Measurements from ENCODE around the gene IQGAP3.
A peak's percentile ranks its signal among the peaks of the same experiment; 100 is the strongest.

The IQGAP3 gene

DNA sequence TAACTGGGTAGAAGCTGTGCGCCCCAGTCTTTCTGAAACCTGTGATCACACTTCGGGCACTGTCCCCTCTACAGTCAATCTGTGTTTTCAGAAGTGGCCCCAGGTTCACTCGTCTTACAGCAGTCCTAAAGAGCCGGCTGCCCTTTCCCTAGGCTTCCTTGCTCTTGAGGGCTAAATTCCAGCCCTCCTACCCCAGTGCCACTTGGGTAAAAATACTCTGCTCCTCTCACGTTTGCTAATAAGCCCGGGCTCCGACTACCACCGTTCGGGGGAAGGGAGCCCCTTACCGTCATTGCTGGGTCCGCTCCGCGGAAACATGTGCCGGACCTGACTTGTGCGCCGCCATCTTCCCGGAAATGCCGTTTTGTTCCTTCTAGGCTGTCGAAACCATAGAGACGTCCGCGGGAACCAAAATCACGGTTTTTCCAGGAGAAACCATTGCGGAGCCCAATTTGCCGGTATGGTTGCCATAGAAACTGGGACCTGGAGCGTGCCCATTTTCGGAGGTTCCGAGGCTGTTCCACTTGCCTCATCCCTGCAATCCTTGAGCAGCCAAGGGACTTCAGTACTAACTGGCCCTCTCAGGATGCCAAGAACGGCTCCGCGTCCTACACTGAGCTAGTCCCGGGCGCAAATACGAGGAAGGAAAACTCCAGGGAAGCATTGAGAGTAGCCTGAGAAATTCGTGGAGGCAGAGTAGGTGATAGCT, 28.9 kb upstream of the IQGAP3 start, which contains the start of gene GPATCH4:
TSS of gene GPATCH4 (minus strand) at position 358 of the 709 bp plus-strand sequence.
- no peak within 1 kb of the TSS for H3K23ac ChIP-seq (ENCODE audit: low read length in 2 of 2)
- H2BK120ac ChIP-seq (ENCODE audit: low read depth, low read length), result no peak within 1 kb of the TSS
- H4K8ac ChIP-seq (ENCODE audit: low read length), result peak within 1 kb of the TSS; percentile 35
- no peak within 1 kb of the TSS for H2BK5ac ChIP-seq (ENCODE audit: low read depth, low read length, poor library complexity, severe bottlenecking)
- peak within 1 kb of the TSS; percentile 37 for H2BK15ac ChIP-seq (ENCODE audit: low read depth, poor library complexity, severe bottlenecking)
- no peaks in the 10 kb centered on the region for H3K9me3 ChIP-seq (ENCODE audit: control insufficient read depth, low read length)
- no peak within 1 kb of the TSS for H4K91ac ChIP-seq (ENCODE audit: low read length)
- WGBS, result under 1% methylated on average over 35 of the region's 35 CpGs
- DNase-seq, result peak; percentile 93
- H3K4me1 ChIP-seq (ENCODE audit: control insufficient read depth, insufficient read depth, low read depth, low read length), result peaks cover 6% of the 10 kb centered on the region
- peak within 1 kb of the TSS; percentile 25 to 86 for H3K18ac ChIP-seq (ENCODE audit: low read depth in 1 of 2, low read length in 2 of 2)
- peak within 1 kb of the TSS; percentile 97 for H3K9ac ChIP-seq (ENCODE audit: low read length)
- peaks cover 12 to 32% of the 10 kb centered on the region in 2 experiments for H3K36me3 ChIP-seq (ENCODE audit: control insufficient read depth in 1 of 2, insufficient read depth in 2 of 2, low read depth in 1 of 2, low read length in 2 of 2)
- peak within 1 kb of the TSS in 1 of 2 experiments; percentile 71 for H3K14ac ChIP-seq (ENCODE audit: low read length in 2 of 2)
- peak within 1 kb of the TSS; percentile 72 for H3K27ac ChIP-seq (ENCODE audit: low read length, poor library complexity, severe bottlenecking)
- H3K27me3 ChIP-seq (ENCODE audit: control insufficient read depth in 1 of 2, insufficient read depth in 1 of 2, low read length in 2 of 2), result no peaks in the 10 kb centered on the region
- no peak within 1 kb of the TSS for H2BK12ac ChIP-seq (ENCODE audit: low read length in 2 of 2)
- H2AFZ ChIP-seq (ENCODE audit: low read depth, low read length), result peak within 1 kb of the TSS; percentile 85
- H3K4me3 ChIP-seq (ENCODE audit: insufficient read depth in 1 of 2, low read depth in 1 of 2, low read length in 2 of 2), result peak within 1 kb of the TSS; percentile 65 to 98
- H3K4me2 ChIP-seq (ENCODE audit: low read length, poor library complexity, severe bottlenecking), result peak within 1 kb of the TSS; percentile 69
- H3K79me1 ChIP-seq (replicated peaks; ENCODE audit: low read length, poor library complexity, severe bottlenecking), result peaks cover 24% of the 10 kb centered on the region
- peak within 1 kb of the TSS; percentile 31 for H2AK5ac ChIP-seq (ENCODE audit: low read length, severe bottlenecking)
- peak within 1 kb of the TSS; percentile 2 to 74 for H3K4ac ChIP-seq (ENCODE audit: low read depth in 1 of 2, low read length in 2 of 2)

DNA sequence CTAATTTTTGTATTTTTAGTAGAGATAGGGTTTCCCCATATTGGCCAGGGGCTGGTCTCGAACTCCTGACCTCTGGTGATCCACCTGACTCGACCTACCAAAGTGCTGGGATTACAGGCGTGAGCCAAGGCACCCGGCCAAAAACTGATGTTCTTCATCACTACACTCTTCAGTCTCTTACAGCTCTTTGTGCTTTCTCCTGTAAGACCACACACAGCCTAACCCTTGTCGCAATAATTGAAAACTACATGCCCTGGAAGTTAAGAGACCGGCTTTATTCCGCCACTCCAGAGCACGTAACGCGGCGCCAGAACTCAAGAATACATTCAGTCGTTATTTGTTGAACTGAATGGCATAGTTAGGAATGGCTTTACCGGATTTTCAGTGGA, 28.4 kb upstream of the IQGAP3 start:
- Histone ChIP-seq H3K9me3 (ENCODE audit: control insufficient read depth, low read length) (no peaks in the 10 kb centered on the region), H3K9ac (ENCODE audit: low read length) (peak overlapping the region; percentile 97), H2AK5ac (ENCODE audit: low read length, severe bottlenecking) (no peak overlapping the region), H3K27me3 (ENCODE audit: control insufficient read depth in 1 of 2, insufficient read depth in 1 of 2, low read length in 2 of 2) (no peaks in the 10 kb centered on the region), H3K23ac (ENCODE audit: low read length in 2 of 2) (no peak overlapping the region), H2BK15ac (ENCODE audit: low read depth, poor library complexity, severe bottlenecking) (no peak overlapping the region), H4K8ac (ENCODE audit: low read length) (peak overlapping the region; percentile 27), H3K14ac (ENCODE audit: low read length in 2 of 2) (no peak overlapping the region), H3K27ac (ENCODE audit: low read length, poor library complexity, severe bottlenecking) (peak overlapping the region; percentile 54), H3K4me1 (ENCODE audit: control insufficient read depth, insufficient read depth, low read depth, low read length) (peaks cover 6% of the 10 kb centered on the region), H4K91ac (ENCODE audit: low read length) (no peak overlapping the region), H3K4me3 (ENCODE audit: insufficient read depth in 1 of 2, low read depth in 1 of 2, low read length in 2 of 2) (peak overlapping the region; percentile 65 to 98), H3K4ac (ENCODE audit: low read depth in 1 of 2, low read length in 2 of 2) (peak overlapping the region; percentile 2 to 47), H3K79me1 (replicated peaks; ENCODE audit: low read length, poor library complexity, severe bottlenecking) (peaks cover 24% of the 10 kb centered on the region), H2BK120ac (ENCODE audit: low read depth, low read length) (no peak overlapping the region), H2BK5ac (ENCODE audit: low read depth, low read length, poor library complexity, severe bottlenecking) (no peak overlapping the region), H3K4me2 (ENCODE audit: low read length, poor library complexity, severe bottlenecking) (peak overlapping the region; percentile 69), H2BK12ac (ENCODE audit: low read length in 2 of 2) (no peak overlapping the region), H2AFZ (ENCODE audit: low read depth, low read length) (peak overlapping the region; percentile 85), H3K36me3 (ENCODE audit: control insufficient read depth in 1 of 2, insufficient read depth in 2 of 2, low read depth in 1 of 2, low read length in 2 of 2) (peaks cover 18 to 38% of the 10 kb centered on the region in 2 experiments), H3K18ac (ENCODE audit: low read depth in 1 of 2, low read length in 2 of 2) (no peak overlapping the region)
- WGBS, result 8% methylated on average over 13 of the region's 13 CpGs
- no peak for DNase-seq

DNA sequence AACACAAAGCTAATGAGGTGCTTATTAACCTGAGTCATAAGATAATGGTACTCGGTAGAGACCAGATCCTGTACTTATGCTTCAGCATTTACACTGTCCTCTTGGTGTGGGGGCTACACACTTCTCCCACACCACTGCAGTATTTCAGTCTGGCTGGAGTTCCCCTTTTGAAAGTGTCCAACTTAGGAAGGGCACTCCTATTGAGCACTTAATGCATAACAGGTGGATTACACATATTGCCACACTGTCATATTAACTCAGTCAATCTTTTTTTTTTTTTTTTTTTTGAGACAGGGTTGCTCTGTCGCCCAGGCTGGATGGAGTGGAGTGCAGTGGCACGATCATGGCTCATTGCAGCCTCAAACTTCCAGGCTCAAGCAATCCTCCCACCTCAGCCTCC, 27.4 kb upstream of the IQGAP3 start:
- H3K4me2 ChIP-seq (ENCODE audit: low read length, poor library complexity, severe bottlenecking), result no peak overlapping the region
- H3K18ac ChIP-seq (ENCODE audit: low read depth in 1 of 2, low read length in 2 of 2), result no peak overlapping the region
- no peak overlapping the region for H3K23ac ChIP-seq (ENCODE audit: low read length in 2 of 2)
- H3K9ac ChIP-seq (ENCODE audit: low read length), result no peak overlapping the region
- no peak overlapping the region for H4K91ac ChIP-seq (ENCODE audit: low read length)
- H3K14ac ChIP-seq (ENCODE audit: low read length in 2 of 2), result no peak overlapping the region
- H3K79me1 ChIP-seq (replicated peaks; ENCODE audit: low read length, poor library complexity, severe bottlenecking), result peaks cover 24% of the 10 kb centered on the region
- DNase-seq, result peak; percentile 50
- no peaks in the 10 kb centered on the region for H3K9me3 ChIP-seq (ENCODE audit: control insufficient read depth, low read length)
- no peak overlapping the region for H3K4ac ChIP-seq (ENCODE audit: low read depth in 1 of 2, low read length in 2 of 2)
- H2BK12ac ChIP-seq (ENCODE audit: low read length in 2 of 2), result no peak overlapping the region
- no peak overlapping the region for H2AK5ac ChIP-seq (ENCODE audit: low read length, severe bottlenecking)
- no peak overlapping the region for H4K8ac ChIP-seq (ENCODE audit: low read length)
- no peak overlapping the region for H2BK15ac ChIP-seq (ENCODE audit: low read depth, poor library complexity, severe bottlenecking)
- H3K4me1 ChIP-seq (ENCODE audit: control insufficient read depth, insufficient read depth, low read depth, low read length), result peaks cover 6% of the 10 kb centered on the region
- H3K36me3 ChIP-seq (ENCODE audit: control insufficient read depth in 1 of 2, insufficient read depth in 2 of 2, low read depth in 1 of 2, low read length in 2 of 2), result peaks cover 26 to 47% of the 10 kb centered on the region in 2 experiments
- WGBS, result 93% methylated on average over 3 of the region's 3 CpGs
- no peak overlapping the region for H2BK120ac ChIP-seq (ENCODE audit: low read depth, low read length)
- H3K27me3 ChIP-seq (ENCODE audit: control insufficient read depth in 1 of 2, insufficient read depth in 1 of 2, low read length in 2 of 2), result no peaks in the 10 kb centered on the region
- no peak overlapping the region for H2AFZ ChIP-seq (ENCODE audit: low read depth, low read length)
- H2BK5ac ChIP-seq (ENCODE audit: low read depth, low read length, poor library complexity, severe bottlenecking), result no peak overlapping the region
- no peak overlapping the region for H3K27ac ChIP-seq (ENCODE audit: low read length, poor library complexity, severe bottlenecking)
- H3K4me3 ChIP-seq (ENCODE audit: insufficient read depth in 1 of 2, low read depth in 1 of 2, low read length in 2 of 2), result no peak overlapping the region

DNA sequence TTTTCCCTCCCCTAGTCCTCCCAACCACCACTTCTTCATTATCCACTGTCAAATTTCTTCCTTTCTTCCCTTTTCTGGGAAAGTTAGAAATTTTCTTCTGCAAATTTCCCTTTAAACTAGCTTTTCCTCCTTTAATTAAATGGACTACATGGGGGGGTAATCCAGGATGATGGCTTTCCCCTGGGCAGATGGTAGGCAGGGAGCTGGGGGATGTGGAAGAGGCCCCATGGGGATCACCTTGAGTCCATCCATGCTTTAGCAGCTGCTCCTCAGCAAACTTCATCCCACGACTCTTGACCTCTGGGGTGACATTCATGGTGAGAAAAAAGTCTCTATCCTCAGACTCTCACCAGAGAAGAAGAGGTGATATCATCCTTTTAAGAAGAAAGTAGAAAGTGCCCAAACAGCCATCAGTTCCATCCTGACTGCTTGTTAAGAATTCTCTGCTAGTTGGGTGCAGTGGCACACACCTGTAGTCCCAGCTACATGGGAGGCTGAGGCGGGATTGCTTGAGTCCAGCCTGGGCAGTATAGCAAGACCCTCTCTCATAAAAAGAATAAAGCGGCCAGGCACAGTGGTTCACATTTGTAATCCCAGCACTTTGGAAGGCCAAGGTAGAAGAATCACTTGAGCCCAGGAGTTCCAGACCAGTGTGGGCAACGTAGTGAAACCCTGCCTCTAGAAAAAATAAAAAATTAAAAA, 26.5 kb upstream of the IQGAP3 start:
- Histone ChIP-seq H3K9me3 (ENCODE audit: control insufficient read depth, low read length) (no peaks in the 10 kb centered on the region), H3K79me1 (replicated peaks; ENCODE audit: low read length, poor library complexity, severe bottlenecking) (peaks cover 24% of the 10 kb centered on the region), H3K27ac (ENCODE audit: low read length, poor library complexity, severe bottlenecking) (no peak overlapping the region), H2BK120ac (ENCODE audit: low read depth, low read length) (no peak overlapping the region), H3K23ac (ENCODE audit: low read length in 2 of 2) (no peak overlapping the region), H4K8ac (ENCODE audit: low read length) (no peak overlapping the region), H3K18ac (ENCODE audit: low read depth in 1 of 2, low read length in 2 of 2) (no peak overlapping the region), H2AFZ (ENCODE audit: low read depth, low read length) (no peak overlapping the region), H3K9ac (ENCODE audit: low read length) (no peak overlapping the region), H2BK5ac (ENCODE audit: low read depth, low read length, poor library complexity, severe bottlenecking) (no peak overlapping the region), H2BK12ac (ENCODE audit: low read length in 2 of 2) (no peak overlapping the region), H3K4ac (ENCODE audit: low read depth in 1 of 2, low read length in 2 of 2) (no peak overlapping the region), H3K4me1 (ENCODE audit: control insufficient read depth, insufficient read depth, low read depth, low read length) (peaks cover 6% of the 10 kb centered on the region), H3K27me3 (ENCODE audit: control insufficient read depth in 1 of 2, insufficient read depth in 1 of 2, low read length in 2 of 2) (no peaks in the 10 kb centered on the region), H2AK5ac (ENCODE audit: low read length, severe bottlenecking) (no peak overlapping the region), H3K14ac (ENCODE audit: low read length in 2 of 2) (no peak overlapping the region), H3K36me3 (ENCODE audit: control insufficient read depth in 1 of 2, insufficient read depth in 2 of 2, low read depth in 1 of 2, low read length in 2 of 2) (peaks cover 31 to 56% of the 10 kb centered on the region in 2 experiments), H2BK15ac (ENCODE audit: low read depth, poor library complexity, severe bottlenecking) (no peak overlapping the region), H4K91ac (ENCODE audit: low read length) (no peak overlapping the region), H3K4me3 (ENCODE audit: insufficient read depth in 1 of 2, low read depth in 1 of 2, low read length in 2 of 2) (no peak overlapping the region), H3K4me2 (ENCODE audit: low read length, poor library complexity, severe bottlenecking) (no peak overlapping the region)
- no peak for DNase-seq
- 100% methylated on average over 3 of the region's 4 CpGs for WGBS

Data from mesenchymal stem cell (in vitro differentiated cells and primary cell).